ENCODE results near the gene GGN.

The GGN gene

DNA sequence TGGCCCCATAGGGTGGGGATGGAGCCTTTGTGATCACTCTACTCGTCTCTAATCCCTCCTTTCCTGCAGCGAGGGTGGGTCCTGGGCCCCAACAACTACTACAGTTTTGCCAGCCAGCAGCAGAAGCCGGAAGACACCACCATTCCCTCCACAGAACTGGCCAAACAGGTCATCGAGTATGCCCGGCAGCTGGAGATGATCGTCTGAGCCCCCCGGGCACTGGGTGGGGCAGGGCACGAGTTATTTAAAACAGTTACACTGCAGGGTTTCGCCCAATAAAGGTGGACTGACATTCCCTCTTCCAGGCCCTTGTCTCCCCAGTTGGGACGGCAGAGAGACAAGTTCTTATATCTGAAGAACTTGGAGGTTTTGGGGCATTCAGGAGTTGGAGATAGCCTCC lies 4.7 kb downstream of the GGN start:
- Histone ChIP-seq H3K27ac (no peak overlapping the region), H3K4me3 (no peak overlapping the region), H3K27me3 (peaks cover 42% of the 10 kb centered on the region), H3K9me3 (no peaks in the 10 kb centered on the region), H4K20me1 (peaks cover 93% of the 10 kb centered on the region), H3K4me1 (peaks cover 26% of the 10 kb centered on the region), H3K36me3 (peaks cover 83% of the 10 kb centered on the region), H3K4me2 (no peak overlapping the region), H3K9ac (no peak overlapping the region)
- no peak for TF ChIP-seq Cebpa-rat (IDR thresholded peaks at IDR 0.05)

GRCh38 chr19:38381138-38381537 lies 6.7 kb downstream of the GGN start:
- H3K4me1 ChIP-seq: peaks cover 19% of the 10 kb centered on the region
- no peak overlapping the region for H3K4me3 ChIP-seq
- TF ChIP-seq Cebpa-rat (IDR thresholded peaks at IDR 0.05): no peak
- H3K9me3 ChIP-seq: no peaks in the 10 kb centered on the region
- H3K36me3 ChIP-seq: peaks cover 99% of the 10 kb centered on the region
- H3K27ac ChIP-seq: no peak overlapping the region
- peaks cover 99% of the 10 kb centered on the region for H4K20me1 ChIP-seq
- no peak overlapping the region for H3K9ac ChIP-seq
- H3K27me3 ChIP-seq: peaks cover 22% of the 10 kb centered on the region
- no peak overlapping the region for H3K4me2 ChIP-seq

DNA sequence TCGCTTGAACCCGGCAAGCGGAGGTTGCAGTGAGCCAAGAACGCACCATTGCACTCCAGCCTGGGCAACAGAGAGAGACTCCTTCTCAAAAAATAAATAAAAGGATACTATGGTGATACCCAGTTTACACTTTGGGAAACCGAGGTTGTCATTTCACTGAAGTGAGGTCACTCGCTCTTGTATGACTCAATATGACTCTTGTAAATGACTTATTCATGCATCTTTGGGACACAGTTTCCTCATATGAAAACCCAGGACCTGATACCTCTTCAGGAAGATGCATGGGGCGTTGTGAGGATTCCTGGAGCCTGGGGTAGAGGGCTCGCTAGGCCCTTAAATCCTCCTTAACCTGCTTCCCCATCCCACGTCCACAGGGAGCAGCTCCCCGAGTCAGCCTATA lies 9.0 kb downstream of the GGN start:
- Histone ChIP-seq H3K4me1 (peaks cover 19% of the 10 kb centered on the region), H3K4me2 (no peak overlapping the region), H3K27me3 (no peaks in the 10 kb centered on the region; the same call in 1 of the 2 replicates), H3K9me3 (no peaks in the 10 kb centered on the region), H3K27ac (no peak overlapping the region), H4K20me1 (peaks cover 86% of the 10 kb centered on the region), H3K36me3 (peaks cover 78% of the 10 kb centered on the region), H3K9ac (no peak overlapping the region), H3K4me3 (no peak overlapping the region)
- no peak for TF ChIP-seq Cebpa-rat (IDR thresholded peaks at IDR 0.05)

DNA sequence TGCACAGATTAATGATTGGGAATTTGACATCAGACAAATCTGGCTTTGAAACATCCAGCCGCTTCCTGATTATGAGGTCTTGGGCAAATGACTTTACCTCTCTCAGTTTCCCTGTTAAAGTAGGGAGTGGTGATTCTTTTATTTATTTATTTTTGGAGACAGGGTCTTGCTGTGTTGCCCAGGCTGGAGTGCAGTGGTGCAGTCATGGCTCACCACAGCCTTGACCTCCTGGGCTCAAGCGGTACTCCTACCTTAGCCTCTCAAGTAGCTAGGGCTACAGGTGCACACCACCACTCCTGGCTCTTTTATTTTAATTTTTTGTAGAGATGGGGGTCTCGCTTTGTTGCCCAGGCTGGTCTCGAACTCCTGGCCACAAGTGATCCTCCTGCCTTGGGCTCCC lies 10.8 kb downstream of the GGN start:
- Histone ChIP-seq H3K27ac (no peak overlapping the region), H3K9ac (no peak overlapping the region), H3K9me3 (no peaks in the 10 kb centered on the region), H3K4me3 (no peak overlapping the region), H3K4me2 (0 out of 2 replicates have a peak overlapping the region, but pooled peaks have one; percentile 99), H4K20me1 (peaks cover 67% of the 10 kb centered on the region), H3K27me3 (no peaks in the 10 kb centered on the region), H3K36me3 (peaks cover 59% of the 10 kb centered on the region), H3K4me1 (peaks cover 22% of the 10 kb centered on the region)
- TF ChIP-seq Cebpa-rat (IDR thresholded peaks at IDR 0.05): no peak

- Histone ChIP-seq H3K9me3 (no peaks in the 10 kb centered on the region), H3K4me2 (peak overlapping the region; percentile 99), H3K9ac (no peak overlapping the region), H4K20me1 (peaks cover 63% of the 10 kb centered on the region), H3K36me3 (peaks cover 55% of the 10 kb centered on the region), H3K4me1 (peaks cover 22% of the 10 kb centered on the region), H3K4me3 (no peak overlapping the region), H3K27ac (no peak overlapping the region), H3K27me3 (no peaks in the 10 kb centered on the region)
- no peak for TF ChIP-seq Cebpa-rat (IDR thresholded peaks at IDR 0.05)
Measured at GRCh38 chr19:38376576-38376975, 11.3 kb downstream of the GGN start.

GRCh38 chr19:38375748-38376147 lies 12.1 kb downstream of the GGN start:
- H4K20me1 ChIP-seq: peaks cover 54% of the 10 kb centered on the region

DNA sequence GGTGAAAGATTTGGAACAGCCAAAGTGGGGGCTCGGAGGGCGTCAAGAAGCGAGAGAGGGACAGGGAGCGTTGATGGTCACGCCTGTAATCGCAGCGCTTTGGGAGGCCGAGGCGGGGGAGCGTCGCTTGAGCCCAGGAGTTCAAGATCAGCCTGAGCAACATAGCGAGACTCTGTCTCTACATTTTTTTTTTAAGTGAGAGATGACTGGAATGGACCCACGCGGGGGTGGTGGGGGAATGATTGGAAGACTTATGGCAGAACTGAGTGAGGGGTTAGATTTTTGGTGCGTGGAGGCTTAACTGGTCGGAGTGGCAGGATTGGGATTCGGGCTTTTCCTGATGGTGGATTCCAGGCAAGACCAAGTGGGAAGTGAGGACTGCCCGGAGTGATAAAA lies 12.7 kb downstream of the GGN start:
- Histone ChIP-seq H3K4me3 (peak overlapping the region; percentile 85), H3K27me3 (no peaks in the 10 kb centered on the region), H3K4me1 (peaks cover 22% of the 10 kb centered on the region), H3K36me3 (peaks cover 40% of the 10 kb centered on the region), H4K20me1 (peaks cover 49% of the 10 kb centered on the region), H3K9me3 (no peaks in the 10 kb centered on the region), H3K4me2 (peak overlapping the region; percentile 99), H3K9ac (peak overlapping the region; percentile 94), H3K27ac (peak overlapping the region; percentile 94)
- TF ChIP-seq Cebpa-rat (IDR thresholded peaks at IDR 0.05): no peak

More at GRCh38 chr19:38375748-38376147, 12.1 kb downstream of the GGN start:
- Histone ChIP-seq H3K27me3 (no peaks in the 10 kb centered on the region), H3K9me3 (no peaks in the 10 kb centered on the region), H3K4me3 (peak overlapping the region; percentile 85), H3K4me2 (peak overlapping the region; percentile 99), H3K4me1 (peaks cover 22% of the 10 kb centered on the region), H3K36me3 (peaks cover 46% of the 10 kb centered on the region), H3K27ac (peak overlapping the region; percentile 94), H3K9ac (peak overlapping the region; percentile 94)
- TF ChIP-seq Cebpa-rat (IDR thresholded peaks at IDR 0.05): no peak

DNA sequence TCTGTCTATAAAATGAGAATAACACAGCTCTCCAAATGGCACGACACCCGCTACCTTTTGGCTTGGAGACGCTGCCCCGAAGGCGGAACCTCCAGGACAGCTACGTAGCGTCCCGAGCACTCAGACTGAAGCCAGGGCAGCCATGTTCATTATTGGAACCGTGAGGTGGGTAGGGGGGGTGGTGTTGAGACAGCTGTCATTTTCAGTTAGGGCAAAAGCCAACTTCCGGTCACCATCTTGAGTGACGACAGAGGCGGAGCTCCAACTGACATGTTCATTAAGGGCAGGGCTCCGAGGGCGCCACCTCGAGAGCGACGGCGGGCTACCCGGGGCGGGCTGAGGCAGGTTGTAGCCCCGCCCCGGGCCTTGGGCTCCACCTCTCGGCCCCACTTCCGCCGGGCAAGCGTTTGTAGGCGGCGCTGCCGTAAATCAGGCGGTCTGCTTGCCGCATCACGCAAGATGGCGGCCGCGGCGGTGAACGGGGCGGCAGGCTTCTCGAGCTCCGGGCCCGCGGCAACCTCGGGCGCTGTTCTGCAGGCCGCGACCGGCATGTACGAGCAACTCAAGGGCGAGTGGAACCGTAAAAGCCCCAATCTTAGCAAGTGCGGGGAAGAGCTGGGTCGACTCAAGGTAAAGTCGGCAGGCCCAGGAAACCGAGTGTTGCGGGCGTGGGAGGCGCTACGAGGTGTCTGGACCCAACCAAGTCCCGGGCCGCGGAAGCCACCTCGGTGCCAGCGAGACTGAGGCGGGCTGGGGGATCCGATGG lies 13.3 kb downstream of the GGN start, which contains the start of gene PSMD8:
PSMD8 (plus strand) TSS at position 240 of the 766 bp plus-strand sequence; CDS start at position 271, 31 bp downstream.
- Histone ChIP-seq H3K27me3 (no peaks in the 10 kb centered on the region), H3K27ac (peak within 1 kb of the TSS; percentile 94), H3K36me3 (peaks cover 34% of the 10 kb centered on the region), H3K4me3 (peak within 1 kb of the TSS; percentile 85), H3K4me2 (peak within 1 kb of the TSS; percentile 99), H4K20me1 (peaks cover 43% of the 10 kb centered on the region), H3K4me1 (peaks cover 22% of the 10 kb centered on the region), H3K9ac (peak within 1 kb of the TSS; percentile 94), H3K9me3 (no peaks in the 10 kb centered on the region)
- no peak for TF ChIP-seq Cebpa-rat (IDR thresholded peaks at IDR 0.05)

GRCh38 chr19:38373907-38374331 lies 13.9 kb downstream of the GGN start:
- Histone ChIP-seq H3K9ac (peak overlapping the region; percentile 94; the same call in 1 of the 2 replicates), H3K9me3 (no peaks in the 10 kb centered on the region), H3K4me3 (peak overlapping the region; percentile 85), H3K27me3 (no peaks in the 10 kb centered on the region), H4K20me1 (peaks cover 37% of the 10 kb centered on the region), H3K36me3 (peaks cover 28% of the 10 kb centered on the region), H3K4me2 (peak overlapping the region; percentile 68), H3K27ac (peak overlapping the region; percentile 94), H3K4me1 (peaks cover 22% of the 10 kb centered on the region)
- TF ChIP-seq Cebpa-rat (IDR thresholded peaks at IDR 0.05): no peak

GRCh38 chr19:38371081-38371480 lies 16.8 kb downstream of the GGN start:
- H3K9me3 ChIP-seq: no peaks in the 10 kb centered on the region
- no peak overlapping the region for H3K4me2 ChIP-seq
- H3K27me3 ChIP-seq: no peaks in the 10 kb centered on the region
- TF ChIP-seq Cebpa-rat (IDR thresholded peaks at IDR 0.05): no peak
- H3K9ac ChIP-seq: no peak overlapping the region
- peaks cover 14% of the 10 kb centered on the region for H3K4me1 ChIP-seq
- H3K27ac ChIP-seq: no peak overlapping the region
- no peaks in the 10 kb centered on the region; the same call in 1 of the 2 replicates for H3K36me3 ChIP-seq
- H3K4me3 ChIP-seq: no peak overlapping the region
- peaks cover 9% of the 10 kb centered on the region; the same call in 1 of the 2 replicates for H4K20me1 ChIP-seq

All from BLaER1 (cell line).